Measurements from ENCODE around the gene SLC12A1.

SLC12A1 gene

GRCh38 chr15:48345516-48345915 is 139.4 kb downstream of the SLC12A1 start:
- TF ChIP-seq ELF4 (IDR thresholded peaks at IDR 0.05), result no peak
- TF ChIP-seq ARNT (IDR thresholded peaks at IDR 0.05), result no peak
- no peak for TF ChIP-seq FOXK2 (IDR thresholded peaks at IDR 0.05)
- no peak for TF ChIP-seq BHLHE40 (IDR thresholded peaks at IDR 0.05; ENCODE audit: borderline replicate concordance)
- TF ChIP-seq CTBP1 (IDR thresholded peaks at IDR 0.05; ENCODE audit: borderline replicate concordance), result no peak
- no peak for TF ChIP-seq FOXM1 (IDR thresholded peaks at IDR 0.05; ENCODE audit: borderline replicate concordance)
- no peak for TF ChIP-seq TARDBP (IDR thresholded peaks at IDR 0.05)
- TF ChIP-seq ZNF384 (IDR thresholded peaks at IDR 0.05), result no peak
- TF ChIP-seq HDGF (IDR thresholded peaks at IDR 0.05; ENCODE audit: borderline replicate concordance), result no peak
- TF ChIP-seq L3MBTL2 (conservative IDR thresholded peaks at IDR 0.05), result no peak
- no peak for TF ChIP-seq SUZ12 (IDR thresholded peaks at IDR 0.05)
- no peak for TF ChIP-seq NFRKB (IDR thresholded peaks at IDR 0.05)
- ChIA-PET CTCF (no interaction called here), POLR2A (no interaction called here)
- DNase-seq (ENCODE audit: extremely low spot score), result no peak

GRCh38 chr15:48352474-48353072 is 146.5 kb downstream of the SLC12A1 start:
- TF ChIP-seq LEF1 (IDR thresholded peaks at IDR 0.05; ENCODE audit: borderline replicate concordance) (no peak), CTBP1 (IDR thresholded peaks at IDR 0.05; ENCODE audit: borderline replicate concordance) (no peak), FOXK2 (IDR thresholded peaks at IDR 0.05) (no peak), L3MBTL2 (conservative IDR thresholded peaks at IDR 0.05) (no peak), SP1 (IDR thresholded peaks at IDR 0.05) (no peak), BHLHE40 (IDR thresholded peaks at IDR 0.05; ENCODE audit: borderline replicate concordance) (no peak), TARDBP (IDR thresholded peaks at IDR 0.05) (no peak), SUZ12 (IDR thresholded peaks at IDR 0.05) (no peak), ARNT (IDR thresholded peaks at IDR 0.05) (no peak), NFRKB (IDR thresholded peaks at IDR 0.05) (no peak), ELF4 (IDR thresholded peaks at IDR 0.05) (no peak), ZNF384 (IDR thresholded peaks at IDR 0.05) (no peak), PKNOX1 (IDR thresholded peaks at IDR 0.05) (no peak), FOXM1 (IDR thresholded peaks at IDR 0.05; ENCODE audit: borderline replicate concordance) (no peak), FOXA1 (IDR thresholded peaks at IDR 0.05) (no peak), HDGF (IDR thresholded peaks at IDR 0.05; ENCODE audit: borderline replicate concordance) (no peak)
- ChIA-PET CTCF (interaction anchor here (0.7 to 1.7 kb wide), 4 partner anchors 9 to 272 kb away, joined by 3 to 6 read pairs (median 6); no protein-coding TSS in a partner anchor), POLR2A (no interaction called here)
- peak; percentile 52 for DNase-seq (ENCODE audit: extremely low spot score)

All from HEK293T (cell line).